Ectodermal cell (in vitro differentiated cells): ENCODE data around the gene ANKRD24.
"Not testable (repeated sequence)": the region's sequence is repeated elsewhere in the genome, so short reads cannot be mapped to it uniquely, and the experiment has no call there.

ENCODE experiments used
- H3K27ac ChIP-seq: 2 replicates; pipeline ENCODE4 v1.7.0; 2013; ENCODE audit warnings: mild to moderate bottlenecking, low read depth, low read length; ENCODE audit not compliant: insufficient read depth, poor library complexity, severe bottlenecking
- H3K27me3 ChIP-seq: 2 replicates; pipeline ENCODE4 v1.7.0; 2013; ENCODE audit warnings: mild to moderate bottlenecking, low read length; ENCODE audit not compliant: insufficient read depth, control insufficient read depth, poor library complexity, severe bottlenecking
- H3K36me3 ChIP-seq: one replicate; pipeline ENCODE4 v1.7.0; 2013; ENCODE audit warnings: low read length; ENCODE audit not compliant: control insufficient read depth, insufficient read depth
- H3K4me1 ChIP-seq: one replicate; pipeline ENCODE4 v1.7.0; 2013; ENCODE audit warnings: low read length; ENCODE audit not compliant: control insufficient read depth, insufficient read depth
- H3K4me3 ChIP-seq: 2 replicates; pipeline ENCODE4 v1.7.0; 2013; ENCODE audit warnings: low read depth, low read length, control low read depth; ENCODE audit not compliant: insufficient read depth
- H3K9me3 ChIP-seq: 2 replicates; pipeline ENCODE4 v1.7.0; 2013; ENCODE audit warnings: mild to moderate bottlenecking, low read length, moderate library complexity; ENCODE audit not compliant: control insufficient read depth
- WGBS, 2 experiments: methylation state at CpG; one replicate each; pipeline ENCODE4 v1.1.7; 2013; ENCODE audit warnings: missing lambda C conversion rate in 2 of 2; 5-methylcytosine and 5-hydroxymethylcytosine counted together

The ANKRD24 gene

DNA sequence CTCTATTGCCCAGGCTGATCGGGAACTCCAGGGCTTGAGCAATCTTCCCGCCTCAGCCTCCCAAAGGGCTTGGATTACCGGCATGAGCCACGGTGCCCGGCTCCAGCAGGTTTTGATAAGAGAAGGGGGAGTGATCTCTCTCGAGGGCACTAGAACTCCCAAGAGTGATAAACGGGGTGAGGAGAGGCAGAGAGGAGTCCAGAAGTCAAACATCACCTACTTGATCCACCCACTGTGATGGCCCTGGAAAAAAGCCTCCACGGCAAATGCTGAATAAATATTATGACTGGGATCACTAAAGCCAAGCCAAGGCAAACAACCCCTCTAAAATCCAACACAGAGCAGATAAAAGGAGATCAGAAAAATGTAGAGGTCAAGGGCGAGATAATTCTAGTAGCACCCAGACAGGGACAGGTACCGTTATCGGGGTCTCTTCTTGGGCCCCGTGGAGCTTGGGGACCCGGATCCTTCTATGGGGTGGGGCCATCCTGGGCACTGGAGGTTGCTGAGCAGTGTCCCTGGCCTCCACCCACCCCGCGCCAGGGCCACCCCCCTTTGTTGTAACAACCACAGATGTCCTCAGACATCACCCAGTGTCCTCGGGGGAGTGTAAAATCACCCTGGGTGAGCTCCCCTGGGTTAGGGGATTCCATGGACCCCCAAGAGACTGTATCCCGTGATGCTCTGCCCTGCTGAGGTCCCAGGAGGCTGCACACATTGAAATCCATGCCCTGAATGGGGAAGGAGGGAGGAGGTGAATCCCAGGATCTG lies 32.8 kb upstream of the ANKRD24 start:
- Histone ChIP-seq H3K4me3 (no peak overlapping the region), H3K36me3 (no peaks in the 10 kb centered on the region), H3K9me3 (no peaks in the 10 kb centered on the region), H3K27me3 (peaks cover 7% of the 10 kb centered on the region), H3K27ac (no peak overlapping the region), H3K4me1 (no peaks in the 10 kb centered on the region)
- WGBS, 2 experiments: 82 to 84% methylated on average over 17 of the region's 17 CpGs

DNA sequence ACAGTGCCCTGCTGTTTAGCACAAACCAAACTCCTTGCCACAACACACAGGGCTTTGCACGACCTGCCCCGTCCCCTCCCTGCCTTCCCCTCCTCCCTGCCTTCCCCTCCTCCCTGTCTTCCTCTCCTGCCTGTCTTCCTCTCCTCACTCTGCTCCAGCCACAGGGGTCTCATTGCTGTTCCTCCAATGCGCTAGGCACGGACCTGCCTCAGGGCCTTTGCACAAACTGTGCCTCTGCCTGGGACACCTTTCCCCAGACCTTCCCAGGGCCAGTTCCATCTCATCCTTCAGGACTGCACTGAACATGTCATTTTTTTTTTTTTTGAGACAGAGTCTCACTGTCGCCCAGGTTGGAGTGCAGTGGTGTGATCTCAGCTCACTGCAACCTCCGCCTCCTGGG lies 30.9 kb upstream of the ANKRD24 start:
- 74 to 76% methylated on average over 6 of the region's 6 CpGs for WGBS, 2 experiments
- H3K27me3 ChIP-seq: no peaks in the 10 kb centered on the region
- no peak overlapping the region for H3K4me3 ChIP-seq
- H3K27ac ChIP-seq: no peak overlapping the region
- H3K36me3 ChIP-seq: no peaks in the 10 kb centered on the region
- no peaks in the 10 kb centered on the region for H3K4me1 ChIP-seq
- H3K9me3 ChIP-seq: no peaks in the 10 kb centered on the region

DNA sequence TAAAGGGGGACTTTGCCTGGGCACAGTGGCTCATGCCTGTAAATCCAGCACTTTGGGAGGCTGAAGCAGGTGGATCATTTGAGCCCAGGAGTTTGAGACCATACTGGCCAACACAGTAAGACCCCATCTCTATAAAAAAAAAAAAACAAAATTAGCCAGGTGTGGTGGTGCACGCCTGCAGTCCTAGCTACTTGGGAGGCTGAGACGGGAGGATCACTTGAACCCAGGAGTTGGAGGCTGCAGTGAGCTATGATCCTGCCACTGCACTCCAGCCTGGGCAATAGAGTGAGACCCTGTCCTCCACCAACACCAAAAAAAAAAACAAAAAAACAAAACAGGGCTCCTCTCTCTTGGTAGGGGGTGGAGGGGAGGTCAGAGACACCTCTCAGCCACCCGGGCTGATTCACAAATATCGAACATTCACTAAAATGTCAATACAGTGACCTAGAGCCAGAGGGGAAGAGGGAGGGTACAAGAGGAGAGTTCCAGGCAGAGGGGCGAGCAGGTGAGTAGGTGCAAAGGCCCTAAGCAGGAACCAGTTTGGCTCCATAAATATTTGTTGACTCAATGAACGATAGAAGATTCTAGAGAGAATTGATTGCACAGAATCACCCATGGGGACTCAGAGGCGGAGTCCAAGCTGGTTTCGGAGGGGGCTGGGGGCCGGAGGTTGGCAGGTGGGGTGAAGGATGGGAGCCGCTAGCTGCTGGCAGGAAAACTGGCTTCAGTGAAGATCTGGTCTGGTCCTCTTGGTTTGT lies 30.1 kb upstream of the ANKRD24 start:
- H3K27ac ChIP-seq: no peak overlapping the region
- H3K36me3 ChIP-seq: no peaks in the 10 kb centered on the region
- H3K4me3 ChIP-seq: no peak overlapping the region
- no peaks in the 10 kb centered on the region for H3K4me1 ChIP-seq
- no peaks in the 10 kb centered on the region for H3K27me3 ChIP-seq
- H3K9me3 ChIP-seq: no peaks in the 10 kb centered on the region
- 90% methylated on average over 10 of the region's 10 CpGs for WGBS, 2 experiments

DNA sequence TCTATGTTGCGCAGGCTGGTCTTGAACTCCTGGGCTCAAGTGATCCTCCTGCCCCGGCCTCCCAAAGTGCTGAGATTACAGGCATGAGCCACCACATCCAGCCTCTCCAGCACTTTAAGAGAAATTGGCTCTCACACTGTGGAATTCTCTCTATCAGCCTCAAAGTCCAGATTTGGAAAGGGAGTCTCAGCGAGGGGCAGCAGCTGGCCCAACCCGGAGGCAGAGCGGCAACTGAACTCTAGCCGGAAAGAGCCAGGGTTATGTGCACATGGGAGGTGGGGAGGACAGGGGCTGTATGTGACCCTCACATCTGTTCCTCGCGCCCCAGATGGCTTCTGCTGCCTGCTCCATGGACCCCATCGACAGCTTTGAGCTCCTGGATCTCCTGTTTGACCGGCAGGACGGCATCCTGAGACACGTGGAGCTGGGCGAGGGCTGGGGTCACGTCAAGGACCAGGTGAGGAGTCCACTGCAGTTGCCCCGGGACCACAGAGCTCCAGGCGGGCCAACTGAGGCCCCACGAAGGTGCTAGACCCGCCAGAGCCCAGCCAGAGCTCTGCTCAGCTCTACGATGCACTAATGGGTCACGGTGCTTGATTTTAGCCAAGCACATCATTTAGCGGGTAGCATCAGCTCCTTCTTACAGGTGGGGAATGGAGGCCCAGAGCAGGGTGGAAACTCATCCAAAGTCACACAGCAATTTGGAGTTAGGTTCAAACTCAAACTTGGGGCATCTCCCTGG lies 27.7 kb upstream of the ANKRD24 start:
- H3K27ac ChIP-seq: no peak overlapping the region
- no peaks in the 10 kb centered on the region for H3K27me3 ChIP-seq
- H3K4me1 ChIP-seq: no peaks in the 10 kb centered on the region
- no peaks in the 10 kb centered on the region for H3K36me3 ChIP-seq
- H3K4me3 ChIP-seq: no peak overlapping the region
- no peaks in the 10 kb centered on the region for H3K9me3 ChIP-seq
- WGBS, 2 experiments: 87 to 88% methylated on average over 21 of the region's 21 CpGs

DNA sequence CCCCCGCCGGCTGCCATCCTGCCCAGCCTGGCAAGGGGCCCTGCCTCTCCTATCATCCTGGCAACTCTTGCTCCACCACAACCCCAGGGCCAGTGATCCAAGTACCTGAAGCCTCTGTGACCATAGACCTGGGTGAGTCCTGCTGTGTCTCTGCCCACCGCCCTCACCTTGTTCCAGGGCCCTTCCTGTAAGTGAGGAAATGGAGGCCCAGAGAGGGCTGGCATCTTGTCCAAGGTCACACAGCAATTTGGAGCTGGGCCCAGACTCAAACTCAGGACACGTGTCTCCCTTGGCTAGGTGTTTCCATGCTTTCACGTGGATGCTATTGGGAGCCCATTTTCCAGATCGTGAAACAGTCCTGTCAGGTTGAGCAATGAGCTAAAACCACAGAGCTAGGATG lies 25.3 kb upstream of the ANKRD24 start:
- no peaks in the 10 kb centered on the region for H3K27me3 ChIP-seq
- no peaks in the 10 kb centered on the region for H3K4me1 ChIP-seq
- no peaks in the 10 kb centered on the region for H3K9me3 ChIP-seq
- H3K36me3 ChIP-seq: no peaks in the 10 kb centered on the region
- 88 to 89% methylated on average over 6 of the region's 6 CpGs for WGBS, 2 experiments
- H3K27ac ChIP-seq: no peak overlapping the region
- H3K4me3 ChIP-seq: no peak overlapping the region

DNA sequence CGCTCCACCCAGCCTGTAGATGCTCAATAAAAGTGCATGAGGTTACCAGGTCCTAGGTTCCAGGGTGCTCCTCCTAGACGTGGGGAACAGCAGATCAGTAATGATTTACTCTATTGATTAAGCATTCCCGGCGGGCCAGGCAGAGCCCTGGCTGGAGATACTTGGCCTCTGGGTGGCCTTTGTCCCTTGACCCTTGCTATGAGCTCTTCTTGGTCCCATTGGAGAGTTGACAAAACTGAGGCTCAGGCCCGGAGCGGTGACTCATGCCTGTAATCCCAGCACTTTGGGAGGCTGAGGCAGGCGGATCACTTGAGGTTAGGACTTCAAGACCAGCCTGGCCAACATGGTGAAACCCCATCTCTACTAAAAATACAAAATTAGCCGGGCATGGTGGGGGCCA lies 24.5 kb upstream of the ANKRD24 start:
- not testable (repeated sequence) for H3K27me3 ChIP-seq, H3K9me3 ChIP-seq, H3K27ac ChIP-seq, H3K36me3 ChIP-seq, H3K4me3 ChIP-seq, H3K4me1 ChIP-seq
- WGBS, 2 experiments: 82 to 88% methylated on average over 8 of the region's 8 CpGs

DNA sequence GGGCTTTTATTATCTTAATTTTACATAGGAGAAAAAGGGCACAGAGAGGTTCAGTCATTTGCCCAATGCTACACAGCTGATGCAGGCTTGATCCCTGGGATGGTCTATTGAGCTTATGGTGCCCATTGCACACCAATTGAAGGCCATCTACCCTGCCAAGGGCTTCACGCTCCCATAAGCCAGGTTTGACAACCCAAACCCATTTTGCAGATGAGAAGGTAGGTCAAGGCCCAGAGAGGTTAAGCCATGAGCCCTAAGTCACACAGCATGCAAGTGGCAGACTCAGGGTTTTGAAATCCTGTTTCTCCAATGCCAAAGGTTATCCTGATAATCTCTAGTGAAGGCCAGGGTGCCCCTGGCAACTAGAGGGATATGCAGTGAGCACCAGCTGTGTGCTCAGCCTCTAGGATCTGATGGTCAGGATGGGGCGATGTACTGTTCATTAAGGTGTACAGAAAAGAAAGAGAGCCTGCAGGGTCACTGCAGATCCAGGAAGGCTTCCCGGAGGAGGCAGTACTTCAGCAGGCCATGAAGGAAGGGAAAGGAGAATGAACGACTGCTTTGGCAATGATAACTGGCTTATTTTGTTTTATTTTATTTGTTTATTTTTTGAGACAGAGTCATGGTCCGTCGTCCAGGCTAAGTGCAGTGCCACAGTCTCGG lies 20.9 kb upstream of the ANKRD24 start:
- WGBS, 2 experiments: 83 to 84% methylated on average over 7 of the region's 7 CpGs
- H3K9me3 ChIP-seq: no peaks in the 10 kb centered on the region
- no peaks in the 10 kb centered on the region for H3K4me1 ChIP-seq
- H3K27ac ChIP-seq: no peak overlapping the region
- no peaks in the 10 kb centered on the region for H3K27me3 ChIP-seq
- no peak overlapping the region for H3K4me3 ChIP-seq
- H3K36me3 ChIP-seq: no peaks in the 10 kb centered on the region

DNA sequence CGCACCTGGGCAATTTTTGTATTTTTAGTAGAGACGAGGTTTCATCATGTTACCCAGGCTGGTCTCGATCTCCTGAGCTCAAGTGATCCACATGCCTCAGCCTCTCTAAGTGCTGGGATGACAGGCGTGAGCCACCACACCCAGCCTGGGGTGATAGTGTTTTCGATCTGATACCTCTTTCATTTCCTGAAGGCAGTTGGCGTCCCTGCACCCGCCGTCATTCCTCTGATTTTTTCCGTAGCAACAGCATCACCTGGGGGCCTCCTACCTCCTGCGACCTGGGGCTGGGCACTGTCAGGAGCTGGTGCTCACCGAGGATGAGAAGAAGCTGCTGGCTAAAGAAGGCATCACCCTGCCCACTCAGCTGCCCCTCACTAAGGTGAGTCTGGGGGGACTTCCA lies 18.2 kb upstream of the ANKRD24 start:
- no peak overlapping the region for H3K4me3 ChIP-seq
- no peaks in the 10 kb centered on the region for H3K27me3 ChIP-seq
- H3K9me3 ChIP-seq: no peaks in the 10 kb centered on the region
- no peaks in the 10 kb centered on the region for H3K36me3 ChIP-seq
- H3K4me1 ChIP-seq: no peaks in the 10 kb centered on the region
- H3K27ac ChIP-seq: no peak overlapping the region
- 68 to 70% methylated on average over 11 of the region's 11 CpGs for WGBS, 2 experiments

DNA sequence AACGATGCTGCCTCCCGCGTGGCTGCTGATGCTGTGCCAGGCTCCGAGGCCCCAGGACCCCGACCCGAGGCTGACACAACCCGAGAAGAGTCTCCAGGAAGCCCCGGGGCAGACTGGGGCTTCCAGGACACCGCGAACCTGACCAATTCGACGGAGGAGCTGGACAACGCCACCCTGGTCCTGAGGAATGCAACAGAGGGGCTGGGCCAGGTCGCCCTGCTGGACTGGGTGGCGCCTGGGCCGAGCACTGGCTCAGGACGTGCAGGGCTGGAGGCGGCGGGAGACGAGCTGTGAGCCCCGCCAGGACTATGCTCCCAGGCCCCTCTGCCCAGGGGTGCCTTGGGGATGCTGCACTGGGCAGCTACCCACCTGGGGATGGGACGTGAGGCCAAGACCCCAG lies 10.8 kb upstream of the ANKRD24 start:
- no peak overlapping the region for H3K4me3 ChIP-seq
- H3K27ac ChIP-seq: no peak overlapping the region
- H3K36me3 ChIP-seq: no peaks in the 10 kb centered on the region
- H3K9me3 ChIP-seq: no peaks in the 10 kb centered on the region
- H3K27me3 ChIP-seq: peaks cover 21% of the 10 kb centered on the region
- H3K4me1 ChIP-seq: no peaks in the 10 kb centered on the region
- 64 to 67% methylated on average over 22 of the region's 22 CpGs for WGBS, 2 experiments
